NCI-H226 (cell line): Measurements from ENCODE around the gene ITPK1.

Experiments used
- DNase-seq: peaks from one replicate; pipeline ENCODE4 v3.0.0-alpha.2; 2015

The ITPK1 gene

GRCh38 chr14:93006567-93007051, 109.1 kb downstream of the ITPK1 start:
- no peak for DNase-seq

DNA sequence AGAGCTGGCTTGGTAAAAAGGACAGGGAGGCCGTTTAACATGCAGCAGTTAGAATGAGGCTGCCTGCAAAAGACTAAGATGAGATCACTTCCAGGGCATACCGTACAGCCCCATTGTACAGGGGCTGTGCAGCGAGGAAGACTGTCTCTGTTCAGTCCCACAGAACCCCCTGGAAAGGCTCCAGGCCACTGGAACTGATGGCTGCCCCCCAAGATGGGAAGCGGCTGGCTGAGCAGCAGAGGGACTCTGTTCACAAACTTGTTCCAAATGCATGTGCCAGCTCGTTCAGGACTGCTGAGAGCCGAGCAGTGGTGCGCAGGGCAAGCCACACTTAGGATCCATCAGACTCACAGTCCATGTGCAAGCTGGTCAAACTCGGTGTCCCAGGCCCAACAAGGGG, 109.9 kb downstream of the ITPK1 start:
- no peak for DNase-seq

- DNase-seq = no peak
These were observed 110.5 kb downstream of the ITPK1 start for GRCh38 chr14:93005135-93005813.

- DNase-seq = no peak
These were observed 111.0 kb downstream of the ITPK1 start for GRCh38 chr14:93004699-93005082.

GRCh38 chr14:93003945-93004698, 111.6 kb downstream of the ITPK1 start:
- no peak for DNase-seq

DNA sequence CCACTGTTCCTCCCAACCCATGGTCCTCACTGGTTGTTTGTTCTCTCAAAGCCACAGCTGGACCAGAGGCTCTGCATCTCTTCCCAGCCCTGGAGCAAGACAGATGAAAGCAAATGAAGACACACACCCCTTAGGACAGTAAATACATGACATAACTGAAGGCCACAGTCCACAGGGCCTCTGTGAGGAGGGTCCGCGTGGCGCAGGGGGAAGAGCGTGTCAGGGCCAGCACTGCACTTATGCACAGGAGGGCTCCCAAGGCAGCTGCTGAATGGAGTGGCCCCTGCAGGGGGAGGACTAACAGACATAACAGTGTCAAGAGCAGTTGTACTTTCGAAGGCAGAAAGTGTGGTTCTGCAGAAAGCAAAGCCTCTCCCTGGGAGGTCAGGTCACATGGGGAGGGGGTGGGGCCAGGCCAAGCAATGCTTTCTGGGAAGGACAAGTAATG, 112.8 kb downstream of the ITPK1 start:
- no peak for DNase-seq

GRCh38 chr14:93002049-93002448, 113.7 kb downstream of the ITPK1 start:
- DNase-seq = no peak

DNA sequence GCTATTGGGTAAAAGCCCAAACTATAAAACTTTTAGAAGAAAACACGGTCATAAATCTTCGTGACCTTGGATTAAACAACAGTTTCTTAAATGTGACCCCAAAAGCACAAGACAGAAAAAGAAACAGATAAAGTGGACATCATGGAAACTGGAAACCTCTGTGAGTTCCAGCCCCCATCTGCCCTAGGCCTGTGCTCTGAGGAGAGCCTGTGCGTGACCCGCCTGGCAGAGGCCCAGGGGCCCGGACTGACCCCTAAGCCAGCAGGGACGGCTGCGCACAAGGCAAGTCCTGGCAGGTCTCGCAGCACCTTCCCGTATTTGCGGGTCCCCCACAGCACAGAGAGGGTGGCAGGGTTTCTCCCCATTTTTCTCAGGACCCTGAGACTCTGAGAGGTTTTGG, 116.8 kb downstream of the ITPK1 start:
- no peak for DNase-seq

DNA sequence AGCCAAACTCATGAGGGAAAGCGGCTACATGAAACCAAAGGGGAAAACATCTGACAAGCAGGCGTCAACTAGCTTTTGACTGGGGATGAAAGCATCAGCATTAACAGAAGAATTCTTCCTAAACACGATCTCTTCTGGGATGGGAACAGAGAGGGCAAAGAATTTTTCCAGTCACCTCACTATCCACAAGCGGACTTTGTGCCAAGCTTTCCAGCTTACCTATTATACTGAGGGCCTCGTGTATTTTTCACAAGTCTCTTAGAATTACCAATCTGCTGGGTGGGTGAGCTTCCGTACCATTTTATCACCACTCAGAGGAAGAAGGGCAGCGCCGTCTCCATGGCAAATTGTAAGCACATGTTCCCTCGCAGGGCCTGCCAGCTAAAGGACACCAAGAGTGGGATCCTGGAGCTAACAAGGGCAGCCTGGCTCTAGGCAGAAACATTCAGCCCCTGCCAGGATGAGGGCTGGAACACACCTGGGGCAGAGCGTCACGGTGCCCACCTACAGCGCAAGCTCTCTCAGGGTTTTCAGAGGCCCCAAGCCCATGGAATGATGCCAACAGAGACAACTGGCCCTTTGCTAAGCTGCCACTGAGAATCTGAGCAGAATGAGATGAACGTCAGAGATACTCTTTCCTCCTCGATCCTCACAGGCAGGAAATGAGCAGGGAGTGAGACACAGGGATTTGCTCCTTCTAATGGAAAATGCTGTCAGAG, 118.2 kb downstream of the ITPK1 start:
- DNase-seq = no peak

- no peak for DNase-seq
These were observed 120.1 kb downstream of the ITPK1 start for GRCh38 chr14:92995620-92996019.

GRCh38 chr14:92994942-92995341, 120.8 kb downstream of the ITPK1 start:
- DNase-seq = no peak

- no peak for DNase-seq
These were observed 121.5 kb downstream of the ITPK1 start for GRCh38 chr14:92994131-92994676.

GRCh38 chr14:92993302-92993701, 122.4 kb downstream of the ITPK1 start:
- DNase-seq = no peak

DNA sequence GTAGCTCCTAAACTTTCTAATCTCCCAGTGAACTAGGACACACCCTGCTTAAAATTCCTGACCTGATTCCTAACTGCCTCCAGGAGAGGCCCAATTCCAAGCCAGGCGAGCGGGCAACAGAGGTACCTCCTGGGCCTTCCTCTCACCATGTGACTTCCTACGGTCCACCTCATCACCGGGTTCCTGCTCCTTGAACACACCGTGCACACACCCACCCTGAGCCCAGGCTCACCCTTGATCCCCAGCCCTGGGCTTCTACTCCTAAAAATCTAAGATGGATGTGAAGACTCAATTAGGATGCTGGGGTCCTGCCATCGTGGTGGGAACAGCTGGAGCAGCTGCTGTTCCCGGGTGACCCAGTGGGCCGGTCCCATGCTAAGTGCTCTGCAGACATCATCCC, 124.2 kb downstream of the ITPK1 start:
- DNase-seq = no peak

DNA sequence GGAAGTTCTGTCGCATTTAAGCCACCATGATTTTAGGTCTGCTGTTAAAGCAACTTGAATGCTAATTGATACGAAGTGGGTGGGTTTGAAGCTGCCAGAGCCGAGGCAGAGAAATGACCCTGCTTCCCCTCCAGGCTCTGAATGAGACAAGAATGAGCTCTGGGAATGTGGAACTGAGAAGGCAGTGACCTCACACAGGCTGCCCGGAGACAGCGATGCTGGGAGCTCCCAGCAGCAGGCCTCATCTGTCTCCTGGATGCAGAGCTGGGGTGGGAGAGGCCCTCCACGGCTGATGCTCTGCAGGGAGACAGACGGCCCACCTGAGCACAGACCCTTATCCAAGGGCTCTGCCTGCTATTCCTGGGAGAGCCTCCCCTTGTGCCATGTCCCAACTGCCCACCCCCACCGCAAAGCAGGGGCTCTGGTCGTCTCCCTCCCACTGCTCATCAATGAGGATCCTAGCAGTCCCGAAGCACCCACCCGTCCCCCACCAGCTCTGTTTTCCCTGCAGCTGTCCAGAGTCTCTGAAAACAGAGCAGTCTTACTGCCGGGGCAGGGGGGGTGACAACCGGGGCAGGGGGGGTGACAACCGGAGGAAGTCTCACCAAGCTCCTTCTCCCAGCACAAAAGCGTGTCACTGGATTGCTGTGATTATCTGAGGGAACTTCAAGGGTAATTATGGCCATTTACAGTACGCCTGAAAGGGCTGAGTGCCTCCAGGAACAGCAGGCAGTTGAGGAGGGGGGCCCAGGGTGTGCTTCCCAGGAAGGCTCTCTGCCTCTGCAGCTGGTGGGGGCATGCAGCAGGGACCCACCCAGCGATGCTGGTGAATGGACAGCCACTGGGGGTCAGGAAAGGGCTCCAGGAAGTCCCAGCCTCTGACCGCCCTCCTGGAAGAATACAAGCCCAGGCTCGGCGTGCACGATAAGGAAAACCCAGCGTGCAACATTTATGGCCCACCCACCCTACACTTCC, 125.0 kb downstream of the ITPK1 start:
- no peak for DNase-seq

DNA sequence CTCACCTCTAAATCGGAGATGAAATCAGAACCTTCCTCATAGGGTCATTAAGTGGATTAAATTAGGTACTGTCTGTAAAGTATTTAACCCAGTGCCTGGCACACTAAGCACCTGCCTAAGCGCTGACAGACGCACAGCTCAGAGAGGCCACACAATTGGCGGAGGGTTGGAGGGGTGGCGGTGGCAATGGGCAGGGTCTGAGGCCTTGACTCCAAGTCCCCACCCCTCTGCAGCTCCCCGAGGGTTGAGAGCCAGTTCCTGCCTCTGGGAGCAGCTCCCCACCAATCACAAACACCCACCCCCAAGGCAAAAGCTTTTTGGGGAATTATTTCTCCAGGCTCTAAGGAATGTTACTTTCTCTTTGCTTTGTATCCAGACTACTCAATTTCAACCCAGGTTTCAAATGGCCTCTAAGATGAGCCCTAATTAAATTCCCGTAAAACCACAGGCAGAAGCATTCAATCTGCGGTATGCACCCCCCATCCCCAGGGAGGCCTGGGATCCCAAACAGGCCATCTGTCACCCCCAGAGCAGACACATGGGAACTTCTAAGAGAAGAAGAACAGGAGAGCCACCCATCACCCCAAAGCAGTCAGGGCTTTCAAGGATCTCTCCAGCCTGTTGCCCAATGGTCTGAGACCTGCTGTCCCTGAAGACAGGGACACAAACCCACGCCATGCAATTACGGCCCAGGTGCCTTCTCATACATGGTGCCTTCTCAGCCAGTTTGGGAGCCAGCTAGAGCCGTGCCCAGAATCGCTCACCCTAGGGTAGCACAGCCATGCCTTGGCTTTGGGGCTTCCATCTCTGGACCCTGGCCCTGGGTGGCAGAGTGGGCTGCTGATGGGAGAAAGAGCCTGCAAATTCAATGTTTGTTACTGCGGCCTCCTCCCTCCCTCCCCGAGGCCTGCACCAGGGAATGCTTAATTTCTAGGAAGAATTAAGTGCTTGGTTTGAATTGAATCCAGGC, 126.7 kb downstream of the ITPK1 start:
- no peak for DNase-seq

GRCh38 chr14:92987713-92988510, 127.8 kb downstream of the ITPK1 start:
- no peak for DNase-seq

- no peak for DNase-seq
These were observed 128.6 kb downstream of the ITPK1 start for GRCh38 chr14:92987148-92987570.

DNA sequence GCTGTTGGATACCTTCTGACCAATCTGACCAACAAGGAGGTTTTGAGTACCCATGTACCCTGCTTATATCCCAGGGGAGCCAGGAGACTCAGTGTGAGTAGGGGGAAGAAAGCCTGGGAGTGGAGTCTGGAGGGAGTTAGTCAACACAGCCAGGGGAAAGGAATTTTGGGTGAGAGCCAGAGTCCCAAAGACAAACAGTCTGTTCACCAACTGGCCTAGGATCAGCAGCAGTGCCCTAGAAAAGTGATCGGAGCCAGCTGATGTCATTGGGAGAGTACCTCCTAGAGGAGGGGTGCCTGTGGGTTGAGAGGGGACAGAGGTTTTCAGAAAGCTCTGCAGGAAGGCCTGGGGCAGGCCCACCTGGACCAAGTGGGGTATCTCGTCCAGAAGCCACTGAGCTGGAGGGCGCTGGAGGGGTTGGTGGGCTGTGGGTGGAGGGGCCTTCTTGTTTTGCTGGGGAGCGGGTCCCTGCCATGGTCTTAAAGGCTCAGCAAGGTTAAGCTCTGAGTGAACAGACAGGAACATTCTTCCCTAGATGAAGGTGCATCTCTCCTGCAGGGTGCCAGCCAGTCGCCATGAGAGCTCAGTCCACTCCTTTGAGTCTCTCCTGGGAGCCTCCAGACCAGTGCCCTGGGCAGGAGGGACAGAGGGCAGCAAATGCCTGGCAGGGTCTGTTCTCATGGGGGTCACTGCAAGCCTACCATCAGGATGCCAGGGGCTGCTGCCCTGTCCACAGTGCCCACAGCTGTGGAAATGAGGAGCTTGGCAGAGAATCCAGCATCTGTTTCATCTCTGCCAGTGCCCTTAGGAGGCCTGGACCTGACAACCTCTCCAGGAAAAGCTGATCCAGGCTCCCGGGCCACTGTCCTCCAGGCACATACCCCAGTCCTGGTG, 129.2 kb downstream of the ITPK1 start:
- DNase-seq = no peak
